WTC11 (cell line): ENCODE data around the gene IFIT1. TPM values are rescaled to one million over a fixed set of nuclear protein-coding genes. Genes with fewer than 3 reads are reported as not detected.

Experiments
- ARID4B ChIP-seq: sonication (generic); formaldehyde crosslinking; IDR thresholded peaks from 2 replicates; pipeline ENCODE4 v1.8.0; 2023; ENCODE audit warnings: missing genetic modification reagents, mild to moderate bottlenecking, borderline replicate concordance
- CTCF ChIP-seq: fragments of 200-600 bp; IDR thresholded peaks from 2 replicates; pipeline ENCODE4 v1.8.0; 2022; ENCODE audit warnings: antibody characterized with exemption
- GTF2I ChIP-seq: fragments of 250-450 bp; sonication (Bioruptor Pico); conservative IDR thresholded peaks from 2 replicates; pipeline ENCODE4 v1.4.0; 2021; ENCODE audit warnings: mild to moderate bottlenecking
- HMGA2 ChIP-seq: fragments of 250-450 bp; sonication (Bioruptor Pico); IDR thresholded peaks from 2 replicates; pipeline ENCODE4 v1.4.0; 2021; ENCODE audit warnings: mild to moderate bottlenecking, moderate library complexity
- JUN ChIP-seq: sonication (generic); formaldehyde crosslinking; IDR thresholded peaks from 2 replicates; pipeline ENCODE4 v1.8.0; 2023; ENCODE audit warnings: mild to moderate bottlenecking, missing genetic modification reagents
- NFE2L1 ChIP-seq: sonication (generic); formaldehyde crosslinking; IDR thresholded peaks from 2 replicates; pipeline ENCODE4 v1.8.1; 2023; ENCODE audit warnings: missing genetic modification reagents
- NR3C1 ChIP-seq: sonication (generic); formaldehyde crosslinking; conservative IDR thresholded peaks from 2 replicates; pipeline ENCODE4 v1.8.1; 2023; ENCODE audit warnings: low read depth, mild to moderate bottlenecking, missing genetic modification reagents
- PRDM15 ChIP-seq: sonication (generic); formaldehyde crosslinking; IDR thresholded peaks from 2 replicates; pipeline ENCODE4 v1.8.0; 2022; ENCODE audit warnings: missing genetic modification reagents
- SP1 ChIP-seq: sonication (generic); formaldehyde crosslinking; conservative IDR thresholded peaks from 2 replicates; pipeline ENCODE4 v1.8.1; 2022; ENCODE audit warnings: missing genetic modification reagents
- TCF7 ChIP-seq: sonication (generic); formaldehyde crosslinking; IDR thresholded peaks from 2 replicates; pipeline ENCODE4 v1.8.0; 2022; ENCODE audit warnings: mild to moderate bottlenecking, low read depth, missing genetic modification reagents, moderate library complexity
- TEAD1 ChIP-seq: sonication (generic); formaldehyde crosslinking; IDR thresholded peaks from 2 replicates; pipeline ENCODE4 v1.8.0; 2022; ENCODE audit warnings: mild to moderate bottlenecking, missing genetic modification reagents
- TEAD4 ChIP-seq: sonication (generic); formaldehyde crosslinking; IDR thresholded peaks from 2 replicates; pipeline ENCODE4 v1.8.0; 2022; ENCODE audit warnings: mild to moderate bottlenecking, missing genetic modification reagents
- USF1 ChIP-seq: sonication (generic); formaldehyde crosslinking; IDR thresholded peaks from 2 replicates; pipeline ENCODE4 v1.8.0; 2022; ENCODE audit warnings: mild to moderate bottlenecking, missing genetic modification reagents
- ZMAT4 ChIP-seq: fragments of 250-450 bp; sonication (Bioruptor Pico); IDR thresholded peaks from 2 replicates; pipeline ENCODE4 v1.9.0; 2021; ENCODE audit warnings: mild to moderate bottlenecking
- ZNF121 ChIP-seq: sonication (generic); formaldehyde crosslinking; IDR thresholded peaks from 2 replicates; pipeline ENCODE4 v1.8.0; 2023; ENCODE audit warnings: missing genetic modification reagents
- total RNA-seq: library from RNA; stranded (reverse); gene quantifications from 3 replicates; pipeline ENCODE4 v1.2.3, GENCODE V29; 2021
- TF ChIP-seq, protein P1 (sequence below): sonication (generic); formaldehyde crosslinking; conservative IDR thresholded peaks from 2 replicates; pipeline ENCODE4 v1.8.1; 2023; ENCODE audit warnings: mild to moderate bottlenecking, low read depth, missing genetic modification reagents, moderate library complexity
- TF ChIP-seq, protein P2 (sequence below): sonication (generic); formaldehyde crosslinking; IDR thresholded peaks from 2 replicates; pipeline ENCODE4 v1.8.1; 2023; ENCODE audit warnings: mild to moderate bottlenecking, missing genetic modification reagents, borderline replicate concordance
- TF ChIP-seq, protein P3 (sequence below): sonication (generic); formaldehyde crosslinking; IDR thresholded peaks from 2 replicates; pipeline ENCODE4 v1.8.1; 2023; ENCODE audit warnings: mild to moderate bottlenecking, missing genetic modification reagents, moderate library complexity

The IFIT1 gene
- total RNA-seq, 1 experiment from 2014 or later, result 1.5 TPM

GRCh38 chr10:89414879-89415821 lies 22.7 kb downstream of the IFIT1 start (continued):
- TF ChIP-seq ARID4B (CRISPR knock-in tag) (peak; percentile 60; the same call in 1 of the 2 replicates), PRDM15 (no peak), ZMAT4 (CRISPR knock-in tag) (no peak), GTF2I (CRISPR knock-in tag) (no peak), TEAD1 (CRISPR knock-in tag) (0 out of 2 replicates have a peak, but pooled peaks have one; percentile 8), NR3C1 (no peak), JUN (CRISPR knock-in tag) (no peak), USF1 (CRISPR knock-in tag) (no peak), TCF7 (CRISPR knock-in tag) (no peak), HMGA2 (CRISPR knock-in tag) (no peak), CTCF (no peak), TEAD4 (CRISPR knock-in tag) (no peak), NFE2L1 (no peak), SP1 (CRISPR knock-in tag) (no peak), ZNF121 (CRISPR knock-in tag) (no peak)
- TF ChIP-seq, protein P1, sequence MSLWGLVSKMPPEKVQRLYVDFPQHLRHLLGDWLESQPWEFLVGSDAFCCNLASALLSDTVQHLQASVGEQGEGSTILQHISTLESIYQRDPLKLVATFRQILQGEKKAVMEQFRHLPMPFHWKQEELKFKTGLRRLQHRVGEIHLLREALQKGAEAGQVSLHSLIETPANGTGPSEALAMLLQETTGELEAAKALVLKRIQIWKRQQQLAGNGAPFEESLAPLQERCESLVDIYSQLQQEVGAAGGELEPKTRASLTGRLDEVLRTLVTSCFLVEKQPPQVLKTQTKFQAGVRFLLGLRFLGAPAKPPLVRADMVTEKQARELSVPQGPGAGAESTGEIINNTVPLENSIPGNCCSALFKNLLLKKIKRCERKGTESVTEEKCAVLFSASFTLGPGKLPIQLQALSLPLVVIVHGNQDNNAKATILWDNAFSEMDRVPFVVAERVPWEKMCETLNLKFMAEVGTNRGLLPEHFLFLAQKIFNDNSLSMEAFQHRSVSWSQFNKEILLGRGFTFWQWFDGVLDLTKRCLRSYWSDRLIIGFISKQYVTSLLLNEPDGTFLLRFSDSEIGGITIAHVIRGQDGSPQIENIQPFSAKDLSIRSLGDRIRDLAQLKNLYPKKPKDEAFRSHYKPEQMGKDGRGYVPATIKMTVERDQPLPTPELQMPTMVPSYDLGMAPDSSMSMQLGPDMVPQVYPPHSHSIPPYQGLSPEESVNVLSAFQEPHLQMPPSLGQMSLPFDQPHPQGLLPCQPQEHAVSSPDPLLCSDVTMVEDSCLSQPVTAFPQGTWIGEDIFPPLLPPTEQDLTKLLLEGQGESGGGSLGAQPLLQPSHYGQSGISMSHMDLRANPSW (CRISPR knock-in tag), result no peak
- TF ChIP-seq, protein P2, sequence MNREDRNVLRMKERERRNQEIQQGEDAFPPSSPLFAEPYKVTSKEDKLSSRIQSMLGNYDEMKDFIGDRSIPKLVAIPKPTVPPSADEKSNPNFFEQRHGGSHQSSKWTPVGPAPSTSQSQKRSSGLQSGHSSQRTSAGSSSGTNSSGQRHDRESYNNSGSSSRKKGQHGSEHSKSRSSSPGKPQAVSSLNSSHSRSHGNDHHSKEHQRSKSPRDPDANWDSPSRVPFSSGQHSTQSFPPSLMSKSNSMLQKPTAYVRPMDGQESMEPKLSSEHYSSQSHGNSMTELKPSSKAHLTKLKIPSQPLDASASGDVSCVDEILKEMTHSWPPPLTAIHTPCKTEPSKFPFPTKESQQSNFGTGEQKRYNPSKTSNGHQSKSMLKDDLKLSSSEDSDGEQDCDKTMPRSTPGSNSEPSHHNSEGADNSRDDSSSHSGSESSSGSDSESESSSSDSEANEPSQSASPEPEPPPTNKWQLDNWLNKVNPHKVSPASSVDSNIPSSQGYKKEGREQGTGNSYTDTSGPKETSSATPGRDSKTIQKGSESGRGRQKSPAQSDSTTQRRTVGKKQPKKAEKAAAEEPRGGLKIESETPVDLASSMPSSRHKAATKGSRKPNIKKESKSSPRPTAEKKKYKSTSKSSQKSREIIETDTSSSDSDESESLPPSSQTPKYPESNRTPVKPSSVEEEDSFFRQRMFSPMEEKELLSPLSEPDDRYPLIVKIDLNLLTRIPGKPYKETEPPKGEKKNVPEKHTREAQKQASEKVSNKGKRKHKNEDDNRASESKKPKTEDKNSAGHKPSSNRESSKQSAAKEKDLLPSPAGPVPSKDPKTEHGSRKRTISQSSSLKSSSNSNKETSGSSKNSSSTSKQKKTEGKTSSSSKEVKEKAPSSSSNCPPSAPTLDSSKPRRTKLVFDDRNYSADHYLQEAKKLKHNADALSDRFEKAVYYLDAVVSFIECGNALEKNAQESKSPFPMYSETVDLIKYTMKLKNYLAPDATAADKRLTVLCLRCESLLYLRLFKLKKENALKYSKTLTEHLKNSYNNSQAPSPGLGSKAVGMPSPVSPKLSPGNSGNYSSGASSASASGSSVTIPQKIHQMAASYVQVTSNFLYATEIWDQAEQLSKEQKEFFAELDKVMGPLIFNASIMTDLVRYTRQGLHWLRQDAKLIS (CRISPR knock-in tag), result no peak
- TF ChIP-seq, protein P3, sequence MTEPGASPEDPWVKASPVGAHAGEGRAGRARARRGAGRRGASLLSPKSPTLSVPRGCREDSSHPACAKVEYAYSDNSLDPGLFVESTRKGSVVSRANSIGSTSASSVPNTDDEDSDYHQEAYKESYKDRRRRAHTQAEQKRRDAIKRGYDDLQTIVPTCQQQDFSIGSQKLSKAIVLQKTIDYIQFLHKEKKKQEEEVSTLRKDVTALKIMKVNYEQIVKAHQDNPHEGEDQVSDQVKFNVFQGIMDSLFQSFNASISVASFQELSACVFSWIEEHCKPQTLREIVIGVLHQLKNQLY (CRISPR knock-in tag), result no peak
- TF ChIP-seq, all 79 proteins: peak for 10
